ENCODE results near the gene NPLOC4.

Gene NPLOC4

GRCh38 chr17:81615401-81615930, 21.4 kb downstream of the NPLOC4 start:
- no peak overlapping the region for H3K4me3 ChIP-seq (ENCODE audit: low read depth, low read length)
- TF ChIP-seq, protein P1, sequence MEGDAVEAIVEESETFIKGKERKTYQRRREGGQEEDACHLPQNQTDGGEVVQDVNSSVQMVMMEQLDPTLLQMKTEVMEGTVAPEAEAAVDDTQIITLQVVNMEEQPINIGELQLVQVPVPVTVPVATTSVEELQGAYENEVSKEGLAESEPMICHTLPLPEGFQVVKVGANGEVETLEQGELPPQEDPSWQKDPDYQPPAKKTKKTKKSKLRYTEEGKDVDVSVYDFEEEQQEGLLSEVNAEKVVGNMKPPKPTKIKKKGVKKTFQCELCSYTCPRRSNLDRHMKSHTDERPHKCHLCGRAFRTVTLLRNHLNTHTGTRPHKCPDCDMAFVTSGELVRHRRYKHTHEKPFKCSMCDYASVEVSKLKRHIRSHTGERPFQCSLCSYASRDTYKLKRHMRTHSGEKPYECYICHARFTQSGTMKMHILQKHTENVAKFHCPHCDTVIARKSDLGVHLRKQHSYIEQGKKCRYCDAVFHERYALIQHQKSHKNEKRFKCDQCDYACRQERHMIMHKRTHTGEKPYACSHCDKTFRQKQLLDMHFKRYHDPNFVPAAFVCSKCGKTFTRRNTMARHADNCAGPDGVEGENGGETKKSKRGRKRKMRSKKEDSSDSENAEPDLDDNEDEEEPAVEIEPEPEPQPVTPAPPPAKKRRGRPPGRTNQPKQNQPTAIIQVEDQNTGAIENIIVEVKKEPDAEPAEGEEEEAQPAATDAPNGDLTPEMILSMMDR (IDR thresholded peaks at IDR 0.05; ENCODE audit: borderline replicate concordance, insufficient read depth, low read depth, low read length): no peak

GRCh38 chr17:81612172-81612970, 24.5 kb downstream of the NPLOC4 start:
- no peak overlapping the region for H3K4me3 ChIP-seq (ENCODE audit: low read depth, low read length)
- TF ChIP-seq, protein P1 (IDR thresholded peaks at IDR 0.05; ENCODE audit: borderline replicate concordance, insufficient read depth, low read depth, low read length): no peak

- H3K4me3 ChIP-seq (ENCODE audit: low read depth, low read length): no peak overlapping the region
- TF ChIP-seq, protein P1 (IDR thresholded peaks at IDR 0.05; ENCODE audit: borderline replicate concordance, insufficient read depth, low read depth, low read length): no peak
These were observed 27.2 kb downstream of the NPLOC4 start for GRCh38 chr17:81609541-81610311.

GRCh38 chr17:81608605-81609004, 28.3 kb downstream of the NPLOC4 start:
- no peak overlapping the region for H3K4me3 ChIP-seq (ENCODE audit: low read depth, low read length)
- TF ChIP-seq, protein P1 (IDR thresholded peaks at IDR 0.05; ENCODE audit: borderline replicate concordance, insufficient read depth, low read depth, low read length): no peak

GRCh38 chr17:81608082-81608481, 28.8 kb downstream of the NPLOC4 start:
- no peak overlapping the region for H3K4me3 ChIP-seq (ENCODE audit: low read depth, low read length)
- TF ChIP-seq, protein P1 (IDR thresholded peaks at IDR 0.05; ENCODE audit: borderline replicate concordance, insufficient read depth, low read depth, low read length): no peak

DNA sequence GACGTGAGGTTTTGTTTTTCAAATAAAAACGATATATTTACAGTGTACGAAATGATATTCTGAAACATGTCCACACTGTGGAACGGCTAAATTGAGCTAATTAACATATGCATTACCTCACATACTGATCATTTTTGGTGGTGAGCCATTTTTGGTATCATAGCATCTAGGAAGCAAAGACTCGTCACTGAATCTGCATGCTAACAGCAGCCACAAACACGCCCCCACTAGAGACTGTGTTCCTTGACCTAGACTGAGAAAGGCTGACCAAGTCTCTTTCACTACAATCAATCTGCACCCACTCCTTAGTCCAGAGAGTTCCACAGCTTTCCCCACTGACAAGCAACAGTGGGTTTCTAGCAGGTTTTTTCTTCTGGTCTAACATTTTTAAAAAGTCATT, 29.5 kb downstream of the NPLOC4 start:
- TF ChIP-seq, protein P1 (IDR thresholded peaks at IDR 0.05; ENCODE audit: borderline replicate concordance, insufficient read depth, low read depth, low read length): no peak
- H3K4me3 ChIP-seq (ENCODE audit: low read depth, low read length): no peak overlapping the region
